Caco-2 (cell line): ENCODE measurements around the gene DALRD3. TPM values are rescaled to one million over a fixed set of nuclear protein-coding genes. Genes with fewer than 3 reads are reported as not detected.

ENCODE experiments used
- BruUV-seq: library from RNA; stranded (reverse); fragments of 400-500 nt; replicated peaks from 2 replicates; lab custom pipeline; 2021; lab: Mats Ljungman, UMichigan
- CTCF ChIA-PET: fragments of 300-600 bp; sonication (Branson Sonifier 250); formaldehyde crosslinking; loops from one replicate; lab custom pipeline; 2022; ENCODE audit warnings: antibody characterized with exemption; lab: Charles Lee
- POLR2A ChIA-PET: fragments of 300-600 bp; sonication (Branson Sonifier 250); formaldehyde crosslinking; loops from one replicate; lab custom pipeline; 2022; ENCODE audit warnings: antibody characterized with exemption; lab: Charles Lee
- DNase-seq, 2 experiments: peaks; one replicate each; pipeline versions ENCODE4 v3.0.0 to v3.0.0-alpha.2; 2020 to 2022
- H3K27me3 ChIP-seq: replicated peaks from 2 replicates; pipeline ENCODE4 v1.6.0; 2011; ENCODE audit warnings: low read length; ENCODE audit not compliant: control insufficient read depth, insufficient read depth
- H3K36me3 ChIP-seq: 2 replicates; pipeline ENCODE4 v1.5.1; 2011; ENCODE audit warnings: low read length; ENCODE audit not compliant: control insufficient read depth, insufficient read depth
- H3K4me1 ChIP-seq: fragments of 250-450 bp; sonication (Bioruptor Pico); 2 replicates; pipeline ENCODE4 v1.5.1; 2020; ENCODE audit warnings: mild to moderate bottlenecking
- H3K4me3 ChIP-seq: 2 replicates; pipeline ENCODE4 v1.5.1; 2011; ENCODE audit warnings: low read depth, mild to moderate bottlenecking, control low read depth, low read length
- H3K9me3 ChIP-seq: fragments of 250-450 bp; sonication (Bioruptor Pico); 2 replicates; pipeline ENCODE4 v1.5.1; 2020; ENCODE audit warnings: mild to moderate bottlenecking, moderate library complexity
- H3K27ac Mint-ChIP-seq: one replicate; pipeline ENCODE4 v1.8.0; 2022; ENCODE audit warnings: mixed read lengths; ENCODE audit not compliant: unreplicated experiment
- H3K27me3 Mint-ChIP-seq: one replicate; pipeline ENCODE4 v1.8.0; 2022; ENCODE audit warnings: mixed read lengths; ENCODE audit not compliant: insufficient read depth, unreplicated experiment
- H3K36me3 Mint-ChIP-seq: one replicate; pipeline ENCODE4 v1.8.0; 2022; ENCODE audit warnings: mild to moderate bottlenecking, mixed read lengths; ENCODE audit not compliant: insufficient read depth, unreplicated experiment
- H3K4me1 Mint-ChIP-seq: one replicate; pipeline ENCODE4 v1.8.0; 2022; ENCODE audit warnings: low read depth, mixed read lengths; ENCODE audit not compliant: unreplicated experiment
- H3K4me3 Mint-ChIP-seq: one replicate; pipeline ENCODE4 v1.8.0; 2022; ENCODE audit warnings: mild to moderate bottlenecking, moderate library complexity, mixed read lengths; ENCODE audit not compliant: unreplicated experiment
- H3K9me3 Mint-ChIP-seq: one replicate; pipeline ENCODE4 v1.8.0; 2022; ENCODE audit warnings: mixed read lengths; ENCODE audit not compliant: unreplicated experiment
- CTCF ChIP-seq, 2 experiments: fragments of 200-600 bp in 1 of 2; IDR thresholded peaks; 1 replicate in 1 of 2; 2 replicates in 1 of 2; pipeline versions ENCODE4 v1.5.1 to v1.8.0; 2011 to 2022; ENCODE audit warnings: antibody characterized with exemption in 1 of 2, control low read depth in 1 of 2, inconsistent platforms in 1 of 2, low read depth in 1 of 2, low read length in 1 of 2, mild to moderate bottlenecking in 1 of 2, moderate library complexity in 1 of 2; ENCODE audit not compliant: insufficient read depth in 1 of 2, severe bottlenecking in 1 of 2, unreplicated experiment in 1 of 2
- intact Hi-C: fragments of 100-400 bp; cut with micrococcal nuclease; formaldehyde crosslinking; loops from one replicate; pipeline ENCODE4 v1.10.0; 2022; ENCODE audit not compliant: unreplicated experiment
- total RNA-seq: library from RNA; stranded (reverse); gene quantifications from 2 replicates; pipeline ENCODE4 v1.2.3, GENCODE V29; 2022

Gene DALRD3
- total RNA-seq, 1 experiment from 2014 or later = 21.4 TPM

DNA sequence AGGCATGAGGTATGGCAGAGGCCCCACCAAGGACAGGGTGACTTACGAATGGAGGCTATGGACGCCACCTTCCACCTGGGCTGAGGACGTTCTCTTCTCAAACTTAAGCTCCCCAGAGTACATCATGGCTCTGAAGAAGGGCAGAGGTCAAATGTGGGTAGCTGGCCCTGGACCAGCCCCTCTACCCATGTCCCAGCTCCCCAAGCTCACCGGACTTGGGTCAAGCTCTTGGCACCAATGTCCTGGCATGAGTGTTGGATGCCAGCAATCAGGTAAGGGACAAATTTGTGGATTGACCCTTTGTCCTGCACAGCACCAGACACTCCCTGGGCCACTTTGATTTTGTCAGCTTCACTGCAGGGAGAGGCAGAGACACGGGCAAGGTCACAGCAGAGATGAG lies 6.1 kb upstream of the DALRD3 start:
- CTCF ChIA-PET = interaction anchor here (0.6 kb wide), 1 partner anchor 147 kb away, joined by 3 read pairs; the partner anchor contains the start of gene KLHDC8B
- Mint-ChIP-seq H3K9me3 (no peaks in the 10 kb centered on the region), H3K27ac (no peak overlapping the region), H3K4me1 (peaks cover 17% of the 10 kb centered on the region), H3K4me3 (peak overlapping the region; percentile 88), H3K27me3 (no peaks in the 10 kb centered on the region), H3K36me3 (peaks cover 88% of the 10 kb centered on the region)
- Histone ChIP-seq H3K4me1 (peaks cover 15% of the 10 kb centered on the region), H3K36me3 (peaks cover 5% of the 10 kb centered on the region), H3K4me3 (no peak overlapping the region), H3K9me3 (no peaks in the 10 kb centered on the region), H3K27me3 (no peaks in the 10 kb centered on the region)
- BruUV-seq = no TSS peak
- TF ChIP-seq CTCF (IDR thresholded peaks at IDR 0.05; ENCODE audit: insufficient read depth in 1 of 2, low read depth in 1 of 2, low read length in 1 of 2, severe bottlenecking in 1 of 2, unreplicated experiment in 1 of 2) = no peak
- POLR2A ChIA-PET = interaction anchor here (1.4 to 4.4 kb wide), 2 partner anchors 17 to 69 kb away, joined by 6 to 92 read pairs; partner anchors contain the start of genes QRICH1 and WDR6
- intact Hi-C loops = loop anchor here (10.0 kb wide), 1 partner anchor 130 kb away; no protein-coding TSS in a partner anchor
- no peak for DNase-seq

DNA sequence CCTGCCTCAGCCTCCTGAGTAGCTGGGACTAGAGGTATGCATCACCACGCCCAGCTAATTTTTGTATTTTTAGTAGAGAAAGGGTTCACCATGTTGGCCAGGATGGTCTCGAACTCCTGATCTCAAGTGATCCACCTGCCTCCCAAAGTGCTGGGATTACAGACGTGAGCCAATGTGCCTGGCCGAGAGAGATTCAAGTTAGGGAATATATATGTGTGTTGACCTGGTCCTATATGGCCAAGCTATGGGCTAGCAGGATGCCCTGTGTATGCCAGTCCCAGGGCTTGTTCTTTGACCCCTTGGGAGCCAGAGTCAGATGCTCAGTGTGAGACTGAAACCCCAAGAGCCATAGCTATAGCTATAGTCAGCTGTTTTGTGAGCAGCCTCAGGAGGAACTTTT lies 5.4 kb upstream of the DALRD3 start:
- ChIA-PET CTCF (interaction anchor here (0.6 to 0.9 kb wide), 2 partner anchors 29 to 36 kb away, joined by 4 read pairs; no protein-coding TSS in a partner anchor), POLR2A (interaction anchor here (0.6 to 4.4 kb wide), 2 partner anchors 12 to 16 kb away, joined by 3 to 92 read pairs; partner anchors contain the start of gene WDR6)
- Histone ChIP-seq H3K4me1 (peaks cover 15% of the 10 kb centered on the region), H3K27me3 (no peaks in the 10 kb centered on the region), H3K4me3 (no peak overlapping the region), H3K36me3 (peaks cover 5% of the 10 kb centered on the region), H3K9me3 (no peaks in the 10 kb centered on the region)
- DNase-seq = no peak
- no peaks in the 10 kb centered on the region for H3K9me3 Mint-ChIP-seq
- intact Hi-C loops = loop anchor here (10.0 kb wide), 1 partner anchor 131 kb away; no protein-coding TSS in a partner anchor
- H3K36me3 Mint-ChIP-seq = peaks cover 84% of the 10 kb centered on the region
- no peak for TF ChIP-seq CTCF (IDR thresholded peaks at IDR 0.05; ENCODE audit: insufficient read depth in 1 of 2, low read depth in 1 of 2, low read length in 1 of 2, severe bottlenecking in 1 of 2, unreplicated experiment in 1 of 2)
- H3K27me3 Mint-ChIP-seq = no peaks in the 10 kb centered on the region
- H3K4me3 Mint-ChIP-seq = peak overlapping the region; percentile 88
- BruUV-seq = TSS peak; percentile 34
- H3K4me1 Mint-ChIP-seq = peaks cover 14% of the 10 kb centered on the region
- H3K27ac Mint-ChIP-seq = no peak overlapping the region

DNA sequence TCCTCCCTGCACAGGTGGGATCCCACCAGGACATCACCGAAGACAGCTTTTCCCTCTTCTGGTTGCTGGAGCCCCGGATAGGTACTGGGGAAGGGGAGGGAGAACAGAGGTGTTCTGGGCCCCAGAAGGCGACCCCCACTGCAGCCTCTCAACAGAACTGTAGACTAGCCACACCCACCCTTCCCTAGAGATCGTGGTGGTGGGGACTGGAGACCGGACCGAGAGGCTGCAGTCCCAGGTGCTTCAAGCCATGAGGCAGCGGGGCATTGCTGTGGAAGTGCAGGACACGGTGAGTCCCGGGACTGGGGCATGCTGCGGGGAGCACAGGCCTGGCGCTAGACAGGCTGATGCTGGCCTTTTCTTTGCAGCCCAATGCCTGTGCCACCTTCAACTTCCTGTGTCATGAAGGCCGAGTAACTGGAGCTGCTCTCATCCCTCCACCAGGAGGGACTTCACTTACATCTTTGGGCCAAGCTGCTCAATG lies 4.3 kb upstream of the DALRD3 start:
- no peaks in the 10 kb centered on the region for H3K27me3 ChIP-seq
- no TSS peak for BruUV-seq
- intact Hi-C loops = loop anchor here (10.0 kb wide), 1 partner anchor 132 kb away; no protein-coding TSS in a partner anchor
- Mint-ChIP-seq H3K9me3 (no peaks in the 10 kb centered on the region), H3K36me3 (peaks cover 83% of the 10 kb centered on the region), H3K4me3 (peak overlapping the region; percentile 88), H3K4me1 (peaks cover 6% of the 10 kb centered on the region), H3K27ac (peak overlapping the region; percentile 97), H3K27me3 (no peaks in the 10 kb centered on the region)
- H3K36me3 ChIP-seq = peaks cover 5% of the 10 kb centered on the region
- POLR2A ChIA-PET = interaction anchor here (0.6 to 4.4 kb wide), 8 partner anchors 11 to 466 kb away, joined by 3 to 92 read pairs (median 4); partner anchors contain the start of genes PFKFB4, QRICH1, USP19 and WDR6
- H3K9me3 ChIP-seq = no peaks in the 10 kb centered on the region
- no peak for TF ChIP-seq CTCF (IDR thresholded peaks at IDR 0.05; ENCODE audit: insufficient read depth in 1 of 2, low read depth in 1 of 2, low read length in 1 of 2, severe bottlenecking in 1 of 2, unreplicated experiment in 1 of 2)
- no peak for DNase-seq
- peaks cover 8% of the 10 kb centered on the region for H3K4me1 ChIP-seq
- CTCF ChIA-PET = interaction anchor here (0.9 to 2.2 kb wide), 7 partner anchors 11 to 110 kb away, joined by 4 to 20 read pairs (median 6); partner anchors contain the start of genes LAMB2, P4HTM, QRICH1 and WDR6
- peak overlapping the region; percentile 85 for H3K4me3 ChIP-seq
